GM12878 (cell line): Measurements from ENCODE around the gene ARMC2.

ENCODE experiments used
- CREB1 ChIP-seq: IDR thresholded peaks from 2 replicates; pipeline ENCODE4 v1.6.1; 2012; ENCODE audit warnings: low read depth, mild to moderate bottlenecking, inconsistent platforms
- GABPA ChIP-seq: IDR thresholded peaks from 2 replicates; pipeline ENCODE4 v1.6.1; 2014; ENCODE audit warnings: antibody characterized with exemption, low read depth, mild to moderate bottlenecking, inconsistent platforms

DNA sequence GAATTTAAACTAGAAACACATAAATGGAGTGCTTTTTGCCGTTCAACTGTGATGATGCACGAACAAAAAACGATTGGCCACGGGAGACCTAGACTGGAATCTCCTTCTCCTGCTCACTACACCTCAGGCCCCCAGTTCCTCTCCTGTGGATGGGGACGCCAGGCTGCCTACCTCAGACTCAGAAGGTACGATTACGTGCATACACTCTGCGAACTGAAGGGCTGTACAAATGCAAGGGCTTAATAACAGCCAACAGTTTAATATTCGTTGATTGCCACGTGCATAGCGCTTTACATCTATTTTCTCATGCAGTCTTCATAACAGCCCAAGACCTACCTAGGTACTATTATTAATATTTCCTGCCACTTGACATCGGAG, 495 bp upstream of the ARMC2 start:
- TF ChIP-seq GABPA (no peak), CREB1 (no peak)
